Hepatocyte (in vitro differentiated cells): ENCODE measurements around the gene RAB9A. TPM values are rescaled to one million over a fixed set of nuclear protein-coding genes. Genes with fewer than 3 reads are reported as not detected.

Source experiments
- DNase-seq: peaks from one replicate; pipeline ENCODE4 v3.0.0-alpha.2; 2016; ENCODE audit warnings: low spot score
- H2AFZ ChIP-seq: fragments of 200-600 bp; sonication (generic); 2 replicates; pipeline ENCODE4 v1.6.0; 2016; ENCODE audit warnings: antibody characterized with exemption, mild to moderate bottlenecking
- H3K27ac ChIP-seq: fragments of 200-600 bp; sonication (generic); 2 replicates; pipeline ENCODE4 v1.5.1; 2016; ENCODE audit warnings: mild to moderate bottlenecking
- H3K27me3 ChIP-seq: fragments of 200-600 bp; sonication (generic); 2 replicates; pipeline ENCODE4 v1.6.1; 2016
- H3K36me3 ChIP-seq: fragments of 200-600 bp; sonication (generic); replicated peaks from 2 replicates; pipeline ENCODE4 v1.5.1; 2016; ENCODE audit warnings: low read depth; ENCODE audit not compliant: insufficient read depth
- H3K4me1 ChIP-seq: fragments of 200-600 bp; sonication (generic); 2 replicates; pipeline ENCODE4 v1.5.1; 2016; ENCODE audit warnings: mild to moderate bottlenecking, moderate library complexity; ENCODE audit not compliant: insufficient read depth
- H3K4me2 ChIP-seq: fragments of 200-600 bp; sonication (generic); 2 replicates; pipeline ENCODE4 v1.6.0; 2016
- H3K4me3 ChIP-seq: fragments of 200-600 bp; sonication (generic); 2 replicates; pipeline ENCODE4 v1.5.1; 2016; ENCODE audit warnings: mild to moderate bottlenecking
- H3K79me2 ChIP-seq: fragments of 200-600 bp; sonication (generic); 2 replicates; pipeline ENCODE4 v1.6.0; 2017; ENCODE audit warnings: mild to moderate bottlenecking
- H3K9me2 ChIP-seq: fragments of 200-600 bp; sonication (generic); replicated peaks from 2 replicates; pipeline ENCODE4 v1.6.0; 2017; ENCODE audit warnings: mild to moderate bottlenecking; ENCODE audit not compliant: insufficient read depth
- H3K9me3 ChIP-seq: fragments of 200-600 bp; sonication (generic); 2 replicates; pipeline ENCODE4 v1.5.1; 2016; ENCODE audit warnings: low read depth, mild to moderate bottlenecking
- H4K20me1 ChIP-seq: fragments of 200-600 bp; sonication (generic); 2 replicates; pipeline ENCODE4 v1.6.0; 2016; ENCODE audit warnings: mild to moderate bottlenecking; ENCODE audit not compliant: insufficient read depth, poor library complexity, severe bottlenecking
- EZH2 ChIP-seq: fragments of 200-600 bp; sonication (generic); IDR thresholded peaks from 2 replicates; pipeline ENCODE4 v1.6.1; 2016; ENCODE audit warnings: antibody characterized with exemption, mild to moderate bottlenecking, borderline replicate concordance
- EZH2phosphoT487 ChIP-seq: fragments of 200-600 bp; sonication (generic); IDR thresholded peaks from one replicate; pipeline ENCODE4 v1.6.1; 2018; ENCODE audit warnings: antibody characterized with exemption, mild to moderate bottlenecking, low read depth, moderate library complexity; ENCODE audit not compliant: unreplicated experiment, severe bottlenecking
- WGBS: methylation state at CpG from one replicate; pipeline ENCODE4 v1.1.6; 2016; ENCODE audit warnings: low lambda C conversion rate; ENCODE audit errors: missing lambda C conversion rate; 5-methylcytosine and 5-hydroxymethylcytosine counted together
- polyA plus RNA-seq: library from polyadenylated mRNA; unstranded; fragments of >200 nt; fragmentation: Nextera tagmentation; extraction: Ambion mirVana; gene quantifications from 2 replicates; pipeline ENCODE4 v1.2.1, GENCODE V29; 2016
- total RNA-seq: library from RNA; depleted of rRNA; stranded (reverse); fragments of >200 nt; gene quantifications from 2 replicates; pipeline ENCODE4 v1.2.3, GENCODE V29; 2014
- TF ChIP-seq, protein P1 (sequence below): fragments of 200-600 bp; sonication (generic); IDR thresholded peaks from 2 replicates; pipeline ENCODE4 v1.5.1; 2016; ENCODE audit warnings: antibody characterized with exemption, mild to moderate bottlenecking; ENCODE audit not compliant: poor library complexity

RAB9A gene
- total and polyA plus RNA-seq, 2 experiments from 2014 or later, result 51.2 to 66.1 TPM

DNA sequence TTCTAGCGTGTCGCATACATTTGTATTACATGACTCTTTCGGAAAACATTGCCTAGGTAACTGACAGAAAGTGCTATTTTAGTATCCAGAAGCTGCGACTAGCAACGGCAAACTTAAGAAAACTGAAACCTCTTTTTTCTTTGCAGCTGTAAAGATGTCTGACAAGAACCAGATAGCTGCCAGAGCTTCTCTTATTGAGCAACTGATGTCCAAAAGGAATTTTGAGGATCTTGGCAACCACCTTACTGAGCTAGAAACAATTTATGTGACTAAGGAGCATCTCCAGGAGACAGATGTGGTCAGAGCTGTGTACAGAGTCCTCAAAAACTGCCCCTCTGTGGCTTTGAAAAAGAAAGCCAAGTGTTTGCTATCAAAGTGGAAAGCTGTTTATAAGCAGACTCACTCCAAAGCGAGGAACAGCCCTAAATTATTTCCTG, 26.6 kb upstream of the RAB9A start:
- Histone ChIP-seq H3K9me3 (no peaks in the 10 kb centered on the region), H3K4me1 (no peaks in the 10 kb centered on the region), H4K20me1 (no peaks in the 10 kb centered on the region), H3K4me2 (peak overlapping the region; percentile 60), H3K27me3 (no peaks in the 10 kb centered on the region), H3K4me3 (no peak overlapping the region), H3K36me3 (no peaks in the 10 kb centered on the region), H3K9me2 (no peaks in the 10 kb centered on the region), H3K27ac (peak overlapping the region; percentile 67), H2AFZ (no peak overlapping the region), H3K79me2 (no peaks in the 10 kb centered on the region)
- no peak for TF ChIP-seq EZH2
- TF ChIP-seq EZH2phosphoT487, result no peak
- WGBS, result 55% methylated on average over 6 of the region's 6 CpGs
- peak; percentile 45 for DNase-seq

DNA sequence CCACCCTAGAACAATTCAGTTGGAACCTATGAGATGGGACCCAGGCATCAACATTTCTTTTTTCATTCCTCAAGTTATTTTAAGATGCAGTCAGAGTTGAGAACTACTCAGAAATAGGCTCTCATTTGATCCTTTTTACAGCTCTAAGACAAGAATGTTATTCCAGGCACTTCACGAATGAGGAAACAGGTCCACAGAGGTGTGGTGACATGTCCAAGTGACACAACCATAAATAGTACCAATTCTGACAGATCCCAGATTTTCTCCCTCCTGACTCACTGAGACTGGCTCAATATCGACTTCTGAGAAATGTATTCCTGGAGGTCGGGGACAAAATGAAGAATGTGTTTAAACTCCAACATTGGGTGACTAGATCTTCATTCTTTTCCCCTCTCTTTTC, 24.9 kb upstream of the RAB9A start:
- Histone ChIP-seq H3K79me2 (no peaks in the 10 kb centered on the region), H3K27ac (peak overlapping the region; percentile 67), H3K9me3 (no peaks in the 10 kb centered on the region), H3K27me3 (no peaks in the 10 kb centered on the region), H4K20me1 (no peaks in the 10 kb centered on the region), H2AFZ (no peak overlapping the region), H3K4me1 (no peaks in the 10 kb centered on the region), H3K9me2 (no peaks in the 10 kb centered on the region), H3K36me3 (no peaks in the 10 kb centered on the region), H3K4me2 (no peak overlapping the region), H3K4me3 (no peak overlapping the region)
- no peak for DNase-seq
- WGBS, result 70% methylated on average over 3 of the region's 3 CpGs
- TF ChIP-seq, protein P1, sequence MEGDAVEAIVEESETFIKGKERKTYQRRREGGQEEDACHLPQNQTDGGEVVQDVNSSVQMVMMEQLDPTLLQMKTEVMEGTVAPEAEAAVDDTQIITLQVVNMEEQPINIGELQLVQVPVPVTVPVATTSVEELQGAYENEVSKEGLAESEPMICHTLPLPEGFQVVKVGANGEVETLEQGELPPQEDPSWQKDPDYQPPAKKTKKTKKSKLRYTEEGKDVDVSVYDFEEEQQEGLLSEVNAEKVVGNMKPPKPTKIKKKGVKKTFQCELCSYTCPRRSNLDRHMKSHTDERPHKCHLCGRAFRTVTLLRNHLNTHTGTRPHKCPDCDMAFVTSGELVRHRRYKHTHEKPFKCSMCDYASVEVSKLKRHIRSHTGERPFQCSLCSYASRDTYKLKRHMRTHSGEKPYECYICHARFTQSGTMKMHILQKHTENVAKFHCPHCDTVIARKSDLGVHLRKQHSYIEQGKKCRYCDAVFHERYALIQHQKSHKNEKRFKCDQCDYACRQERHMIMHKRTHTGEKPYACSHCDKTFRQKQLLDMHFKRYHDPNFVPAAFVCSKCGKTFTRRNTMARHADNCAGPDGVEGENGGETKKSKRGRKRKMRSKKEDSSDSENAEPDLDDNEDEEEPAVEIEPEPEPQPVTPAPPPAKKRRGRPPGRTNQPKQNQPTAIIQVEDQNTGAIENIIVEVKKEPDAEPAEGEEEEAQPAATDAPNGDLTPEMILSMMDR, result no peak
- no peak for TF ChIP-seq EZH2phosphoT487
- no peak for TF ChIP-seq EZH2

DNA sequence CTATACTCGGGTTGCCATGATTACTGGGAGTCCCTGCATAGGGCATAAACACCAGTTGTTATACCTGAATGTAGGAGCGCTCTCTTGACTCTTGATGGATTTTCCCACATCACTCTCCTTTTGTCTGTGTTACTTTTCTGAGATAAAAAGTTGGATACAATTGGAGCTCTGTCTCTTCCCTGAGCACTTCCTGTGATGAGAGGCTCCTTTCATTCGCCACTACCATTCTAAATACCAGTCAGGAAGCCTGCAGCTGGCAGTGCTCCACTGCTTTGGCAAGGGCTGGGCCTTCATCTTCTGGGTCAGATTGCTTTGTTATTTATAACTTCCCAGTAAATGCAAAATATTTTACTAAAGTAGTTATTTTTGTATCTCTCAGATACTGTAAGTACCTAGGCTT, 22.1 kb upstream of the RAB9A start:
- WGBS, result 77% methylated on average over 3 of the region's 3 CpGs
- DNase-seq, result no peak
- H2AFZ ChIP-seq, result no peak overlapping the region
- no peaks in the 10 kb centered on the region for H4K20me1 ChIP-seq
- no peaks in the 10 kb centered on the region for H3K36me3 ChIP-seq
- H3K9me2 ChIP-seq, result no peaks in the 10 kb centered on the region
- no peaks in the 10 kb centered on the region for H3K9me3 ChIP-seq
- H3K27me3 ChIP-seq, result no peaks in the 10 kb centered on the region
- H3K4me1 ChIP-seq, result peaks cover 6% of the 10 kb centered on the region
- H3K79me2 ChIP-seq, result no peaks in the 10 kb centered on the region
- H3K27ac ChIP-seq, result no peak overlapping the region
- H3K4me3 ChIP-seq, result no peak overlapping the region
- H3K4me2 ChIP-seq, result no peak overlapping the region
- TF ChIP-seq EZH2 (no peak), EZH2phosphoT487 (no peak)
- TF ChIP-seq, protein P1, result no peak

DNA sequence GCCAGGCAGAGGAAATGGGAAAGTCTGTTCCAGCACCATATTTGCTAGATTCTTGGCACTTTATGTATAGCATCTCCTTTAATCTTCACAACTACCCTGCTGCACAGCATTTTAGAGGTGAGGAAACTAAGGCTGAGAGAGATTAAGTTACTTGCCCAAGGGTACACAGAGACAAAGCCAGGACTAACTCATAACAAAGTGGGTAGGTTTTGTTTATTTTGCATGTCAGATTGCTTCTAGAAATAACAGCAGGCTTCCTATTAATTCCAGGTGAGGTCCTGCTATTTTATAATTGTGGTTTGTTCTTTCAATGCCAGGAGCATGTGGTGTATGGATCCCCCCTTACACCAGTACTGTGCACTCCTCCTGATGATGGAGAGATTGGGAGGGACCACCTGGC, 21.0 kb upstream of the RAB9A start:
- Histone ChIP-seq H2AFZ (no peak overlapping the region), H3K9me3 (no peaks in the 10 kb centered on the region), H3K27me3 (no peaks in the 10 kb centered on the region), H4K20me1 (no peaks in the 10 kb centered on the region), H3K9me2 (no peaks in the 10 kb centered on the region), H3K27ac (no peak overlapping the region), H3K4me1 (peaks cover 6% of the 10 kb centered on the region), H3K36me3 (no peaks in the 10 kb centered on the region), H3K4me3 (no peak overlapping the region), H3K4me2 (no peak overlapping the region), H3K79me2 (no peaks in the 10 kb centered on the region)
- no peak for DNase-seq
- TF ChIP-seq, protein P1, result no peak
- TF ChIP-seq EZH2, result no peak
- TF ChIP-seq EZH2phosphoT487, result no peak
